Measurements from ENCODE around the gene FXYD3. TPM values are rescaled to one million over a fixed set of nuclear protein-coding genes. Genes with fewer than 3 reads are reported as not detected.

FXYD3 gene, protein sequence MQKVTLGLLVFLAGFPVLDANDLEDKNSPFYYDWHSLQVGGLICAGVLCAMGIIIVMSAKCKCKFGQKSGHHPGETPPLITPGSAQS
- total RNA-seq (2021; ENCODE audit: unreplicated experiment) (17.4 TPM), Bru-seq, nascent RNA (percentile 48 among the genes with signal in this experiment), BruChase-seq, experiment 1, labeled RNA remaining after a 6-hour chase (percentile 39 among the genes with signal in this experiment), BruChase-seq, experiment 2, labeled RNA remaining after a 2-hour chase (percentile 35 among the genes with signal in this experiment)
- 28.6 and 32.2 TPM in 2 replicates for polyA plus RNA-seq (2012)
- long read RNA-seq, partial matches to known transcripts, result 9 of 10 reads
- long read RNA-seq, other reads (novel, unspliced or antisense), result 0 of 10 reads

DNA sequence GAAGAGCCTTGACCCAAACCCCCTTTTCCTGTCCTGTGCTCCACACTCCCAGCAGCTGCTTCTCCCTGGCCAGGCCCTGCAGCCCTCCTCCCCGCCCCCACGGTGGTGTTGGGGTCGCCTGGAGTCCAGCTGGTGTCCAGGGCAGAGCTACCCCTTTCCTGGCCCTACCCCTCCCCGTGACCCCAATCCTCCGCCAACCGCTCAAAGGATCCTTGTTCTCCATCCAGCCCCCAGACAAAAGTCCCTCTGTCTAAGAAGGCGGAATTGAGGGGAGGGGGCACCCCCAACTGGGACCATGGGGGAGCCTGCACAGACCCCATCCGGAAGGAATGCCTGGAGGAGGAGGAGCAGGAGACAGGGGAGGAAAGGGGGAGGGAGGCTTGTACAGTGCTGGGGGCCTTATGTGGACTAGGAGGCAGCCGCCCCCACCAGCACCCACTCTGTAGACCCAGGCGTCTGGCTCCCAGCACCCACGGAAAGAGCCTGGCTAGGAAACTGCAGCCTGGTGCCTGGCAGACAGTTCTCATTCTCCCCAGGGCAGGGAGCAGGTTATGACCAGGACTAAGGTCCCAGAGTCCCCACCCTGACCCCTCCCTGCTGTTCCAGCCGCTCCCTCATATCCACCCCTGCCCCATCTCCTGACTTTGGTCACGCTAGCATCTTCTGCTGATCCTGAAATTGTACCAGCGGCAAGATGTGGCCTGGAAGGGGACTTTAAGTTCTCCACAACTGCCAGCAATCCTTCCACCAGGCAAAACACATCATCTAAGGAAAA lies at the start of gene FXYD3:
TSS of gene FXYD3 (plus strand) at position 647 of the 775 bp plus-strand sequence. CDS start 3,554 bp downstream, outside the sequence.
- DNase-seq (ENCODE audit: low read depth, low spot score) (no peak), ATAC-seq (no peak)
- H2AFZ ChIP-seq (ENCODE audit: low read depth, low read length, poor library complexity, severe bottlenecking), result peak within 1 kb of the TSS; percentile 85
- BruUV-seq (replicated peaks), result no TSS peak
- H4K20me1 ChIP-seq (ENCODE audit: insufficient read depth), result no peaks in the 10 kb centered on the region
- ChIA-PET CTCF (interaction anchor here (0.7 to 2.3 kb wide), 7 partner anchors 9 to 49 kb away, joined by 3 to 11 read pairs (median 5); partner anchors contain the start of gene LGI4), POLR2A (no interaction called here), RAD21 (ENCODE audit: low non-redundant PET in 1 of 2, low total read pairs in 2 of 2, uncharacterized antibody in 2 of 2, unreplicated experiment in 2 of 2) (interaction anchor here in 1 of 2 experiments (1.3 kb wide), 1 partner anchor 26 kb away, joined by 5 read pairs; no protein-coding TSS in a partner anchor)
- H3K4me2 ChIP-seq (ENCODE audit: low read length), result peak within 1 kb of the TSS; percentile 81
- H3K36me3 ChIP-seq (ENCODE audit: control insufficient read depth in 1 of 2, insufficient read depth in 2 of 2, low read length in 2 of 2), result no peaks in the 10 kb centered on the region
- TF ChIP-seq ZNF274 (IDR thresholded peaks at IDR 0.05; ENCODE audit: low read depth, low read length), result no peak
- peak within 1 kb of the TSS; percentile 38 to 54 for H3K4me3 ChIP-seq (replicated peaks in 1 of 2; ENCODE audit: low read depth in 1 of 2, low read length in 2 of 2)
- H3K27me3 ChIP-seq (ENCODE audit: insufficient read depth, low read length), result no peaks in the 10 kb centered on the region
- H3K9me2 ChIP-seq (ENCODE audit: insufficient read depth), result no peaks in the 10 kb centered on the region
- peak within 1 kb of the TSS; percentile 48 for H3K9ac ChIP-seq (ENCODE audit: low read length)
- intact Hi-C loops (cut with micrococcal nuclease), result no loop called here
- peaks cover 16 to 37% of the 10 kb centered on the region in 2 experiments for H3K4me1 ChIP-seq (ENCODE audit: control insufficient read depth in 1 of 2, insufficient read depth in 2 of 2, low read length in 2 of 2)
- H3K9me3 ChIP-seq (ENCODE audit: control insufficient read depth in 1 of 2, insufficient read depth in 1 of 2, low read depth in 1 of 2, low read length in 2 of 2), result no peaks in the 10 kb centered on the region
- peak within 1 kb of the TSS; percentile 25; the same call in 1 of the 2 replicates for H3K27ac ChIP-seq (ENCODE audit: low read depth, low read length)
- no peaks in the 10 kb centered on the region for H3K79me2 ChIP-seq (ENCODE audit: insufficient read depth, low read length)

DNA sequence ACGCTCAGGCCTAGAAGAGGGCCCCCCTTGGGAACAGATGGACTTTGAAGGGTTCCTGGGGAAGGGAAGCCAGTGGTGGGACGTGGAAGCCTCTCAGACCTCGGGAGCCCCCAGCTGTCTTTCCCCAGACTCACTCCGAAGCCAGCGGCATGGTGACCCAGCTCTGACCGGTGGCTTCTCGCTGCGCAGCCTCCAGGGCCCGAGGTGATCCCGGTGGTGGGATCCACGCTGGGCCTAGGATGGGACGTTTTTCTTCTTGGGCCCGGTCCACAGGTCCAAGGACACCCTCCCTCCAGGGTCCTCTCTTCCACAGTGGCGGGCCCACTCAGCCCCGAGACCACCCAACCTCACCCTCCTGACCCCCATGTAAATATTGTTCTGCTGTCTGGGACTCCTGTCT lies 49.5 kb upstream of the FXYD3 start:
- no peak overlapping the region for H3K4me3 ChIP-seq (replicated peaks in 1 of 2; ENCODE audit: low read depth in 1 of 2, low read length in 2 of 2)
- TF ChIP-seq EZH2 (IDR thresholded peaks at IDR 0.05) (no peak), RAD21 (IDR thresholded peaks at IDR 0.05; ENCODE audit: low read depth) (no peak), EGR1 (IDR thresholded peaks at IDR 0.05; ENCODE audit: low read depth) (no peak)
- H3K9me2 ChIP-seq (ENCODE audit: insufficient read depth), result no peaks in the 10 kb centered on the region
- no peak for DNase-seq (ENCODE audit: low read depth, low spot score)
- peak overlapping the region; percentile 12 for H2AFZ ChIP-seq (ENCODE audit: low read depth, low read length, poor library complexity, severe bottlenecking)
- H3K4me2 ChIP-seq (ENCODE audit: low read length), result peak overlapping the region; percentile 43; the same call in 1 of the 2 replicates
- no peaks in the 10 kb centered on the region for H3K27me3 ChIP-seq (ENCODE audit: insufficient read depth, low read length)
- H3K9me3 ChIP-seq (ENCODE audit: control insufficient read depth in 1 of 2, insufficient read depth in 1 of 2, low read depth in 1 of 2, low read length in 2 of 2), result peaks cover 0 to 5% of the 10 kb centered on the region in 2 experiments; a peak in 1 of 4 replicates
- CTCF ChIA-PET, result interaction anchor here (0.8 to 3.0 kb wide), 12 partner anchors 8 to 204 kb away, joined by 3 to 46 read pairs (median 7); partner anchors contain the start of genes FXYD3 and LGI4
- H4K20me1 ChIP-seq (ENCODE audit: insufficient read depth), result no peaks in the 10 kb centered on the region
- H3K4me1 ChIP-seq (ENCODE audit: control insufficient read depth in 1 of 2, insufficient read depth in 2 of 2, low read length in 2 of 2), result peaks cover 10 to 28% of the 10 kb centered on the region in 2 experiments; a peak in 3 of 4 replicates
- no TSS peak for BruUV-seq (replicated peaks)
- RAD21 ChIA-PET (ENCODE audit: low non-redundant PET in 1 of 2, low total read pairs in 2 of 2, uncharacterized antibody in 2 of 2, unreplicated experiment in 2 of 2), result interaction anchor here (2.3 to 2.4 kb wide), 2 partner anchors 75 to 76 kb away, joined by 24 to 25 read pairs; no protein-coding TSS in a partner anchor
- intact Hi-C loops (cut with micrococcal nuclease), result loop anchor here (5.0 kb wide), 1 partner anchor 181 kb away; the partner anchor contains the start of gene LSR
- POLR2A ChIA-PET, result interaction anchor here (1.0 kb wide), 1 partner anchor 11 kb away, joined by 5 read pairs; no protein-coding TSS in a partner anchor
- no peak for ATAC-seq
- H3K27ac ChIP-seq (ENCODE audit: low read depth, low read length), result no peak overlapping the region
- no peaks in the 10 kb centered on the region for H3K36me3 ChIP-seq (ENCODE audit: control insufficient read depth in 1 of 2, insufficient read depth in 2 of 2, low read length in 2 of 2)
- no peak overlapping the region for H3K9ac ChIP-seq (ENCODE audit: low read length)
- no peaks in the 10 kb centered on the region for H3K79me2 ChIP-seq (ENCODE audit: insufficient read depth, low read length)

Measured in HCT116 (cell line).